Right lobe of liver (tissue), 6 donors: ENCODE data around the gene MACROH2A1. TPM values are rescaled to one million over a fixed set of nuclear protein-coding genes. Genes with fewer than 3 reads are reported as not detected.

Experiments
- ATAC-seq, 4 donors: fragments of 200-7000 bp; cut with Tn5 transposase; one replicate each; pipeline ENCODE4 v1.9.1; 2020; ENCODE audit warnings: mild to moderate bottlenecking in 4 of 4, moderate library complexity in 4 of 4
- DNase-seq, 3 donors: peaks; one replicate each; pipeline ENCODE4 v3.0.0-alpha.2; 2020
- H3K27ac ChIP-seq, 3 donors: fragments of 200-600 bp; one replicate each; pipeline ENCODE4 v1.8.0; 2022
- H3K27me3 ChIP-seq, 2 donors: fragments of 200-600 bp; one replicate each; pipeline ENCODE4 v1.8.0; 2022
- H3K36me3 ChIP-seq, 4 donors: fragments of 200-600 bp; sonication (generic) in 1 of 4; one replicate each; pipeline versions ENCODE4 v1.5.1 to v1.8.0; 2017 to 2022; ENCODE audit warnings: control low read depth in 1 of 4
- H3K4me1 ChIP-seq, 4 donors: fragments of 200-600 bp; sonication (generic) in 1 of 4; one replicate each; pipeline versions ENCODE4 v1.5.1 to v1.8.0; 2017 to 2022; ENCODE audit warnings: control low read depth in 1 of 4
- H3K4me3 ChIP-seq, 3 donors: fragments of 200-600 bp; one replicate each; pipeline ENCODE4 v1.8.0; 2022
- H3K9me3 ChIP-seq, 4 donors: fragments of 200-600 bp; sonication (generic) in 1 of 4; one replicate each; pipeline versions ENCODE4 v1.5.1 to v1.8.0; 2017 to 2022; ENCODE audit warnings: control low read depth in 1 of 4
- POLR2A ChIP-seq: fragments of 450-650 bp; IDR thresholded peaks from one replicate; pipeline ENCODE4 v1.6.1; 2017; ENCODE audit warnings: antibody characterized with exemption, mild to moderate bottlenecking
- whole genome bisulfite sequencing: methylation state at CpG from one replicate; pipeline ENCODE4 v1.1.6; 2018; ENCODE audit warnings: low coverage, low lambda C conversion rate; ENCODE audit not compliant: insufficient coverage; ENCODE audit errors: missing lambda C conversion rate; 5-methylcytosine and 5-hydroxymethylcytosine counted together
- intact Hi-C, 2 donors: fragments of 100-400 bp; cut with DNase I; formaldehyde crosslinking; loops; one replicate each; pipeline versions ENCODE4 v1.11.2 to v1.14.1; 2022
- total RNA-seq, 6 experiments: library from RNA; depleted of rRNA in 2 of 6; stranded (reverse); fragments of >200 nt in 2 of 6; fragmentation: NEBNext Ultra II Directional in 3 of 6; extraction: Animal tissue kit (Norgen Biotek cat#: 25700) in 3 of 6; gene quantifications; one replicate each; pipeline versions ENCODE4 v1.1.0 to v1.2.4, GENCODE V29; 2016 to 2023
- TF ChIP-seq, protein P1 (sequence below), 4 donors: fragments of 200-600 bp in 3 of 4; fragments of 450-650 bp in 1 of 4; IDR thresholded peaks; one replicate each; pipeline versions ENCODE4 v1.5.1 to v1.8.0; 2016 to 2022; ENCODE audit warnings: antibody characterized with exemption in 4 of 4, mild to moderate bottlenecking in 2 of 4
- donor health status: DM: no; HTN: yes; CAD: no.
- donor health status: DM: no; HTN: no; CAD: no.
- donor health status: DM: no; HTN: no; CAD: no.
- donor health status: DM: no; HTN: yes; CAD: no.
- donor health status: DM: no; HTN: yes; CAD: no.

Gene MACROH2A1
- total RNA-seq, 6 experiments from 2014 or later, result 40.0 to 113 (median 51.6) TPM

DNA sequence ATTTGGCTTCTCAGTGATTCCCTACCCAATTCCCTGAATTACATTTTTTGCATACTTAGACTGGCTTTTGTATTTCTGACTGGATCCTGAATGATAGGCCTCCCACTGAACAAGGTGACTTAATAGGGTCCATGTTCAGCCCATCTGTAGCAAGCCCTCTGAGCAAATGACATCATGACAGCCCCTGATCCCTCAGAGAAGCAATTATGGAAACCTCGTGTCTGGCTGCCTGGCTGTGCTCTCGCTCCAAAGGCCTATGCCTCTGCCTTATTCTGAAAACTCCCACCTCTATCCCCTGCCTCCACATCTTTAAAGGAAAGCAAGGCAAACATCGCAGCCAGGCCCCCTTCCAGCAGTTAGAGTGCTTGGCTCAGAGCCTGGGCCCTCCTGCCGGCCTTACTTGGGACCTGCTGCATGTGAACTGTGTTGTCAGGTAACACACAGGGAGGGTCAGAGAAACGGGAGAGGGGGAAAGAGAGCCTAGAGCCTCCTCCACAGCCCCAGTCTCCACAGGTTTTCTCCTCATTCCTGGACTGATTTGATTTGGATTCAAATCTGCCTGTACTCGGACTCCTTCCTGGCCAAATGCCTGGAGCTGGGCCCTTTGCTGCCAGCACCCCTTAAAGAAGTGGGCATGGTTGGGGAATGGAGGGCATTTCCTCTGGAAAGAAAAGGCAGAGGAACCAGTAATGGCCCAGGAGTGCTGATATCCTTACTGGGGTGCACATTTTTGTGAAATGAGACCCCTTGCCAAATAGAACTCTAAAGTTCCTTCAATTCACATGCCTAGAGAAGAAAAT is 44.3 kb upstream of the MACROH2A1 start:
- ATAC-seq (no peak), DNase-seq (peak in 1 of 3 donors; percentile 26)
- 53% methylated on average over 4 of the region's 6 CpGs for WGBS
- intact Hi-C loops, result no loop called here
- H3K27me3 ChIP-seq, result no peaks in the 10 kb centered on the region
- no peaks in the 10 kb centered on the region for H3K9me3 ChIP-seq
- TF ChIP-seq, protein P1, sequence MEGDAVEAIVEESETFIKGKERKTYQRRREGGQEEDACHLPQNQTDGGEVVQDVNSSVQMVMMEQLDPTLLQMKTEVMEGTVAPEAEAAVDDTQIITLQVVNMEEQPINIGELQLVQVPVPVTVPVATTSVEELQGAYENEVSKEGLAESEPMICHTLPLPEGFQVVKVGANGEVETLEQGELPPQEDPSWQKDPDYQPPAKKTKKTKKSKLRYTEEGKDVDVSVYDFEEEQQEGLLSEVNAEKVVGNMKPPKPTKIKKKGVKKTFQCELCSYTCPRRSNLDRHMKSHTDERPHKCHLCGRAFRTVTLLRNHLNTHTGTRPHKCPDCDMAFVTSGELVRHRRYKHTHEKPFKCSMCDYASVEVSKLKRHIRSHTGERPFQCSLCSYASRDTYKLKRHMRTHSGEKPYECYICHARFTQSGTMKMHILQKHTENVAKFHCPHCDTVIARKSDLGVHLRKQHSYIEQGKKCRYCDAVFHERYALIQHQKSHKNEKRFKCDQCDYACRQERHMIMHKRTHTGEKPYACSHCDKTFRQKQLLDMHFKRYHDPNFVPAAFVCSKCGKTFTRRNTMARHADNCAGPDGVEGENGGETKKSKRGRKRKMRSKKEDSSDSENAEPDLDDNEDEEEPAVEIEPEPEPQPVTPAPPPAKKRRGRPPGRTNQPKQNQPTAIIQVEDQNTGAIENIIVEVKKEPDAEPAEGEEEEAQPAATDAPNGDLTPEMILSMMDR (IDR thresholded peaks at IDR 0.05), result no peak
- TF ChIP-seq POLR2A, result no peak
- no peaks in the 10 kb centered on the region for H3K4me1 ChIP-seq
- H3K4me3 ChIP-seq, result no peak overlapping the region
- H3K36me3 ChIP-seq, result no peaks in the 10 kb centered on the region
- no peak overlapping the region for H3K27ac ChIP-seq

DNA sequence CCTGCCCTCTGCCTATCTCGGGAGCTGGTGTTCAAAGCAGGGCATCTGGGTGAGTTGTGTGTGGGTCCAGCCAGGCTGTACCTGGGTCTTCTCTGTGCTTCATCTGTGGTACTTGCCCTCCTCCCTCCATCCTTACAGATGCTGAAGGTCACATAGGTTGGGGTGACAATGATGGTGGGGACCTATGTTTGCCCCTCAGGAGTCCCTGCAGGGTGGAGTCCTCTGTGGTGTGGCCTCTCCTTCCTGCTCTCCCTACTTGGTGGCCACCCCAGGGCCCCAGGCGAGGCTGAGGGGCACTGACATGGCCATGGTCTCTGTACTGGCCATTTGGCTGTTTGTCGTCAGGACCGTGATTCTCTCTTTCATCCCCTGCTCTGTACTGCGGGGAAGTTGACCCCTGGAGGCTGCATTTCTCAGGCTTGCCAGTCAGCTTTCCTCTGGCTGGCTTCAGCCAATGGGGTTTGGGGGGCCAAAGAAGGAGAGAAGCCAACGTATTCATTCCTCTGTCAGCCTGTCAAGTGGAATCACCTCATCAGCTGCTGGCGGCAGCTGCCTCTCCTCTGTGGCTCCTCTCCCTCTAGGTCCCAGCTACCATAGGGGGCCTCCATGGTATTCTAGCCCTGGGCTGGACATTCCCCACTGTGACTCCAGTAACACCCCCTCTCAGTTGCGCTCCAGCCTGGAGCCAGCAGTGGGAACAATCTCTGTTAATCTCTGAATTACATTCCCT is 43.6 kb upstream of the MACROH2A1 start:
- TF ChIP-seq POLR2A, result no peak
- TF ChIP-seq, protein P1 (IDR thresholded peaks at IDR 0.05), result no peak
- intact Hi-C loops, result no loop called here
- H3K36me3 ChIP-seq, result no peaks in the 10 kb centered on the region
- no peaks in the 10 kb centered on the region for H3K27me3 ChIP-seq
- no peaks in the 10 kb centered on the region for H3K9me3 ChIP-seq
- WGBS, result 68% methylated on average over 6 of the region's 8 CpGs
- no peak overlapping the region for H3K4me3 ChIP-seq
- H3K4me1 ChIP-seq, result no peaks in the 10 kb centered on the region
- peak in 1 of 3 donors; percentile 24 for DNase-seq
- no peak overlapping the region for H3K27ac ChIP-seq
- ATAC-seq, result no peak

DNA sequence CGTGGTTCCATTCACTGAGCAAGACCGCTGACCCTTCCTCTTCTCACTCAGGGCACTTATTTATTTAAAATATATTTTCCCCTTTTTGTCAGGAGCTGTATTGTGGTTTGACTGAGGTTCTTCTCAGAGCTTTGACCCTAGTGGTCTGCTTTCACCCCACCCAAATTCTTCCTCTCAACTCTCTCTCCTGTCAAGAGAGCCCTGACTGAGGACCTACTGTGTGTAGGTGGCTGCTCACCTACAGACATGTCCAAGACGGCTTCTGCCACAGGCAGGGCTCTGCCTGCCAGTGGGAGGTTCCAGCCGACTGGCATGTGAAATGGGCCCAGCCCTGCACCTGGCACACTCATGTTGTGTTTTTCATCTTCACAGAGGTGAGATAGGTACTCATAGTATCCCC is 42.9 kb upstream of the MACROH2A1 start:
- TF ChIP-seq POLR2A, result no peak
- TF ChIP-seq, protein P1 (IDR thresholded peaks at IDR 0.05), result no peak
- no peaks in the 10 kb centered on the region for H3K36me3 ChIP-seq
- no peaks in the 10 kb centered on the region for H3K4me1 ChIP-seq
- H3K27me3 ChIP-seq, result no peaks in the 10 kb centered on the region
- ATAC-seq, result no peak
- peak in 1 of 3 donors; percentile 25 for DNase-seq
- H3K27ac ChIP-seq, result no peak overlapping the region
- H3K9me3 ChIP-seq, result no peaks in the 10 kb centered on the region
- intact Hi-C loops, result no loop called here
- no peak overlapping the region for H3K4me3 ChIP-seq
- WGBS, result 82% methylated on average over 2 of the region's 4 CpGs

DNA sequence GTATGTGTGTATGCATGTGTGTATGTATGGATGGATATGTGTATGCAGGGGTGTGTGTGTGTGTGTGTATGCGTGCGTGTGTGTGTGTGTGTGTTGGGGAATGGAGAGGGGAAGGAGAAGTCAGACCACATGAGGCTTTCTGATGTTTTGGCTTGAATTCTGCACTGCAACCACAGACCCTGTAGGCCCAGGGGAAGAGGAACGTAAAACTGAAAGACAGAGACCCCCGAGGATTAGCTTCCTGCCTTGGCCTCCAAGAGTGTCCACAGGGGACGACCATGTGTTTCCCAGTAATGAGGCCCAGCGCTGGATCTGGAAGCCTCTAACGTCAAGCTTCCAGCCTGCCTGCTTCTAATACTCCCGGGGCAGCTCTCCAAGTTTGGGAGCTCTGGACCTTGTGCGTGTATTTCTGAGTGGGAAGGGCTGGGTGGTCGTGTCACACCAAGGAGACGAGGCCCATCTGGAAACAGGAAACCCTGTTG is 42.4 kb upstream of the MACROH2A1 start:
- intact Hi-C loops, result no loop called here
- Histone ChIP-seq H3K9me3 (no peaks in the 10 kb centered on the region), H3K36me3 (no peaks in the 10 kb centered on the region), H3K4me3 (no peak overlapping the region), H3K27me3 (no peaks in the 10 kb centered on the region), H3K27ac (no peak overlapping the region), H3K4me1 (no peaks in the 10 kb centered on the region)
- DNase-seq, result peak in 1 of 3 donors; percentile 36
- no peak for ATAC-seq
- WGBS, result 28% methylated on average over 7 of the region's 11 CpGs
- no peak for TF ChIP-seq POLR2A
- TF ChIP-seq, protein P1 (IDR thresholded peaks at IDR 0.05), result no peak
